Erythroblast (primary cell): ENCODE data around the gene C1RL.

Source experiments
- GATA1 ChIP-seq: IDR thresholded peaks from 2 replicates; pipeline ENCODE4 v1.6.1; 2011; ENCODE audit warnings: low read depth, mild to moderate bottlenecking, control low read depth, low read length, moderate library complexity
- POLR2A ChIP-seq: IDR thresholded peaks from 2 replicates; pipeline ENCODE4 v1.6.1; 2011; ENCODE audit warnings: mild to moderate bottlenecking, low read length

- TF ChIP-seq POLR2A (no peak), GATA1 (no peak)
These were observed 61.7 kb downstream of the C1RL start for GRCh38 chr12:7047306-7047705.
